Activated CD4-positive, alpha-beta T cell treated with anti-CD3 and anti-CD28 coated beads, Interleukin-2, Interleukin-4, amounts not matched to agents 100 ng/mL and 50 ng/mL, durations not matched to agents 16 hours and 8 hours (primary cell): ENCODE data around the gene ITM2B.
A peak's percentile ranks its signal among the peaks of the same experiment; 100 is the strongest.
"Not testable (repeated sequence)": the region's sequence is repeated elsewhere in the genome, so short reads cannot be mapped to it uniquely, and the experiment has no call there.

Experiments used
- DNase-seq: peaks from one replicate; pipeline ENCODE4 v3.0.0-alpha.2; 2020; ENCODE audit warnings: low spot score

Gene ITM2B

GRCh38 chr13:48224701-48225100 is 8.3 kb upstream of the ITM2B start:
- no peak for DNase-seq

- DNase-seq = no peak
These were observed 2.5 kb upstream of the ITM2B start for GRCh38 chr13:48230541-48230940.

DNA sequence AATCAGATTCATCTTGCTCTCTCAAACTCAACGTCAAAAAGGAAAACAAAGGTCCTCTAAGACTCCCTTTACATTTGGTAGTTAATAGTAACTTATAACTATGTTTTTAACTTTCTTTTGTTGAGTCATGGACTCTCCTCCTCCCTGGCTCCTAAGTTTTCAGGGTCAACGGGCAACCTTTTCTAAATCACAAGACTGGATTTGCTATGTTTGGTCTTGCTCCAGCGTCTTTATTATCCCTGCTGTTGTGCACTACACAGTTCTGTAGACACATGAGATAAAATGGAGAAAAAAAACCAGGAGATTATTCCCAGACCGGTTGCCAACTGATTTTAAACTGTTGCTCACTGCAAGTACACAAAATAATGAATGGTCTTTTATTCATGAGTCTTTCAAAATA is 1.9 kb upstream of the ITM2B start:
- no peak for DNase-seq

DNA sequence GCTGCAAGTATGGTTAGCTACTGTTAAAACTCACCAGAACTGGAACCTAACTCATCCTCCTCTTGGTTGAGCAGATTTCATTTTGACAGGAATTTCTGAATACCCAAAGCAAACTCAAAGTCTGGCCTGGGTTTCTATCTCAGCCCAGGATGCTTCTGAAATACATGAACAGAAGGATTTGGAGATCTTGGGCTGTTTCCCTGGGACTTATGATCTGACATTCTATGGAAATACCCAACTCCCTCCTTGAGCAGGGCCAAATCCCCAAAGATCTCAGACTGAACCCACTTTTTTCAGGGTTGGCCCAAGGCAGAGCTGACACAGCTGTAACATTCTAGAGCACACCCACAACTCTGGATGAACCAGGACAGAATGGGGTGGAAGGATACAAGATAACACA is 1.1 kb upstream of the ITM2B start:
- no peak for DNase-seq

DNA sequence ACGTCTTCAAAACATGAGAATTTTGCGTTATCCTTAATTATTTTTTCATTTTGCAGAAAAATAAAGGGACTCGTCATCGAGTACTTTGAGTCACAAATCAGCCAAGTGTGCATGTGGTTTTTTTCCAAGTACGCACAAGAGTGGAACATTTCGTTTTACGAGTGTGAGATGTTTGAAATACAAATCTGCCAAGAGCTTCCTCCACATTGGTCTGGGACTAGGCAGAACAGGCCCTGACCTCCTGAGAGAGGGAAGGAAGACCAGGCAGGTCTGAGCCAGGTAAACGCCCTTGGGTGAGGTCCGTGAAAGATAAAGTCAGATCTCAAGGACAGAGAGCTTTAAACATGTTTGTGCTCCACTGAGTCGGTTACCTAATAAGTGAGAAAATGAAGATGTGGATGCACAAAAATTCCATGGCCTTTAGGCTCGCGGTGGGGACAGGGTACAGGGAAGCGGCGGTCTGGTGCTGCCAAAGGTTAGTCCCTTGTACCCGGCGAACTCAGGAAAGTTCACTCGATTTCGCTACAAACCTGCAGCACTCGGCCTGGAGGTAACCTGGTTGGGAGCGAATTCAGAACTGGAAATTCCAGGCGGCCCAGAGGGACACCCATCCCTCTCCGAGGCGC is 473 bp upstream of the ITM2B start:
- no peak for DNase-seq

DNA sequence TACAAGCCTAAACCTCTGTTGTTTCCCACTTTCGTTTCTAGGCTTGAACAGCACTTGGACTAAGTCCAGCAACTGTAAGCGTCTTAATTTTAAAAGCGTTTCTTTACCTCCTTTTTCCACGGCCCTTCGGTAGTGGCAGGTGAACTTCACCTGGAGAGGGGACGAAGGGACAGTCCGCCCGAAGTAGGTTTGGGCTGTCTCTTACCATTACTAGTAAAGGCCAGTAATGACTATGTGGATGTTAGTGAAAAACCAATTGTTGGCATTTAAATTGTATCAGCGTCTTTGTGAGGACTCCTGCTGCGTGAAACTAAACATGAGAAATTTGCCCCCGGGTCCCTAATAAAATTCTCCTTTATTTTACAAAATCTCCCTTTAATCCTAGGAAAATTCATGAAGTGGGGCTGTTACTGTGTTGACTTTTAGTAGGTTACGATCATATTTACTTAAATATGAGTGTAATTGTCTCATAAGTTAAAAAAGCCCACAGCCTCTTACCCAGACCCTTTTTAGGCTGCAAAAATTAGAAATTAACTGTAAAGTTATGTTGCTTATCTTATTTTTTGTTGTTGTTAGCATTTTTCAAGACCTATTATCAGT is 983 bp downstream of the ITM2B start:
- DNase-seq = no peak

DNA sequence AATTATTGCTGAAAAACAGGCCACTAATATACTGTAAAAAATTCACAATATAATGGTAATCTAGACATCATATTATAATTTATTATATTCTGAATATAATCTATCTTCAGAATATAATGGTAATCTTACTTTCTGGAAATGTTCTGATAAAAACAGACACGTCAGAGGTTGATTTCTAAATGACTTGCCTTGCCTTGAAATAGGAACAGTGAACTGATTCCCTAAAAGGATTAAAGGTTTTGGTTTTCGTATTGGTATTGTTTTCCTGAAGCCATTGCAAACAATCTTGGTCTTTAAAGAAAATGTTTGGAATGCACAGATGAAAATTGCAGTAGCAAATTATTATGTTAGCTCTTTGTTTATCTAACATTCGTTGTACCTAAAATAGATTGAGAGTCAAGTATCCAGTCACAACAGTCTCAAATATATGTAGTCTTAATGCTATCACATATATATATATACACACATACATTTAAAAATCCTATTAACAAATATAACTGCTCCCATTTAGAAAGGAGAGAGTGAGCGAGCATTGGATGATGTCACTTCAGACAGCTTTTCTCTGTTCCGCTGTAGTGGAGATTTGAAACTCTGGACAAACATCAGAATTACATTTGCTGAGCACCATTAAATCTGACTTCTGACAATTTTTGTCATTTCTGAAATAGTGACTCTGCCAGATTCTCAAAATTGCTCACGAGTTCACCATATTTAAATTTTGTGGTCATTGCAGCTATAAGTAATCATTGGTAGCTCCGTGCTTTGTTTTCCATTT is 1.7 kb downstream of the ITM2B start:
- DNase-seq = peak; percentile 77

- DNase-seq = no peak
These were observed 2.5 kb downstream of the ITM2B start for GRCh38 chr13:48235341-48236135.

DNA sequence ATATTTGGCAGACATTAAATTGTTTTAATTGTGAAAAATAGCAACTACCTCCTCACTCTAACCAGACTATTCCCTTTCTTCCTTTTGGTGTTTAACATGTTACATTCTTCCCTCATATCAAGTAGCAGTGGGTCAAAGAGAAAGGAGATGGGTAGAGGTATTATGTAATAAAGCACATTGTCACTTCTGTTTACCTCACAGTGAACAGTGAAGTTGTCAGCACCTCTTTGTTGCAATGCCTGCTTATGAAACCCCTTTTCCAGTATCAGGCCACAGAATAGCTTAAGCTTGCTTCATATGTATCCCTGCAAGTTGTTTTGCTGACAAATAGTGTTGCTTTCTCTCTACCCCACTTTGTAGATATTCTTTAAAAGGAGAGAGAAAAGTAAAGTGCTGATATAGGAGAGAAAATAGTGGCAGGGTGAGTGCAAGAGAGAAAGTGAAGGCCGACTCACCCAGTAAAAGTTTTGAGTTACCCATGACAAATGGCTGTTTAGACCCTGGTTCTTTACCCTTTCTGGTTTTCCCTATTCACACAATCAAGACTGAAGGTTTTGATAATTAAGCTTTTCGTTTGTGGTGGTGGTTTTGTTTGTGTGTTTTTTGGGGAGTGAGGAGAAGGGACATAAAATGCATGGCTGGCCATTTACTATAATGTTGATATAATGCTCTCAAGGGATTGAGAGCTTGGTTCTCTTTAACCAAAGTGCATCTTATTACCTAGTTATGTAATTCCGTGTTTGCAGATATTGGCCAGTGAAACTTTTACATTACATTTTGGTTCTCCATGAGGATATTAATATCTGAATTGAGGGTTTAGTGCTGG is 3.7 kb downstream of the ITM2B start:
- no peak for DNase-seq

DNA sequence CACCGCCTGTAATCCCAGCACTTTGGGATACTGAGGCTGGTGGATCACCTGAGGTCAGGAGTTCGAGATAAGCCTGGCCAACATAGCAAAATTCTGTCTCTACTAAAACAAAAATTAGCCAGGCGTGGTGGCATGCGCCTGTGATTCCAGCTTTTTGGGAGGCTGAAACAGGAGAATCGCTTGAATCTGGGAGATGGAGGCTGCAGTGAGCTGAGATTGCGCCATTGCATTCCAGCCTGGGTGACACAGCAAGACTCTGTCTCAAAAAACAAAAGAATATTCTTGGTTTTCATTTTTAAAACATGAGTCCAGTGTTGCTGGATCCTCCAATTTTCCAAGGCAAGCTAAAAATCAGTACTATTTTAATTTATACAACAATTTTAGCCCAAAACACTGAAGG is 6.4 kb downstream of the ITM2B start:
- DNase-seq = not testable (repeated sequence)

- no peak for DNase-seq
These were observed 8.6 kb downstream of the ITM2B start for GRCh38 chr13:48241651-48242050.

GRCh38 chr13:48242677-48243076 is 9.7 kb downstream of the ITM2B start:
- DNase-seq = no peak

GRCh38 chr13:48244159-48244558 is 11.2 kb downstream of the ITM2B start:
- DNase-seq = no peak

- DNase-seq = no peak
These were observed 13.1 kb downstream of the ITM2B start for GRCh38 chr13:48246102-48246501.

- DNase-seq = no peak
These were observed 16.0 kb downstream of the ITM2B start for GRCh38 chr13:48249018-48249417.

DNA sequence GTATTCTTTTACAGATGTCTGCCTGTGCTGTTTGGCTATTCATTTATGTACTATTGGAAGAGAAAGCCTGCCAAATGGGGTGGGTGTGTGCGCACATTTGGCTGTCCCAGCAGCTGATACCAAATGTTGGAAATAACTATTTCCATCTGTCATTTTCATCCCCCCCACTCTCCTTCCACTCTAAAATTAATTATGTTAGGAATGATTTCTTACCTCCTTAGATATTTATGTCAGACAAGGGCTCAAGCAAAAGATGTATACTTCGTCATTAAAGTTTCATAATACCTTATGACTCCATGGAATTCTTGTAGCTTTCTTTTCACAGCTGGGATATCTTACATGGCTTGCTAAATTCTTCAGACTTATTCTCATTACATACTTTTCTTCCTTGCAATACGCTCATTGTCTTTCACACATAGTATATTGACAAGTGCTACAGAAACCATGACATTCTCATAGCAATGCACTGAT is 18.6 kb downstream of the ITM2B start:
- no peak for DNase-seq

- no peak for DNase-seq
These were observed 19.2 kb downstream of the ITM2B start for GRCh38 chr13:48252176-48252575.

DNA sequence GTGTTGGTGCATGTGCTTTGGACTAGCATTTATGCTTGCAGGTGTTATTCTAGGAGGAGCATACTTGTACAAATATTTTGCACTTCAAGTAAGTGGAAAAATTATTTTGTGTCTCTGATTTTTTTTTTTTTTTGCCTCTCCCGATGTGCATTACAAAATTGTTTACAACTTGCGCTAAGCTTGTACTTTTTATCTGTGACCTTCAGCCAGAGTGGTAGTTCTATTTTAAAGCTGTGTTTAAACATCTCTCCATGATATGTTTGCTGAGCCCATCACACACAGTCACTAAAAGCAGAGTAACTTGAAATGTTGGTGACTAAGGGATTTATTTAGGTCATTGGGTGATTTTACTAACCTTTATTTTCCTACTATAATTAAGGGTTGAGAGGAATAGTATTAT is 20.8 kb downstream of the ITM2B start:
- no peak for DNase-seq

- DNase-seq = no peak
These were observed 22.1 kb downstream of the ITM2B start for GRCh38 chr13:48255090-48255489.

DNA sequence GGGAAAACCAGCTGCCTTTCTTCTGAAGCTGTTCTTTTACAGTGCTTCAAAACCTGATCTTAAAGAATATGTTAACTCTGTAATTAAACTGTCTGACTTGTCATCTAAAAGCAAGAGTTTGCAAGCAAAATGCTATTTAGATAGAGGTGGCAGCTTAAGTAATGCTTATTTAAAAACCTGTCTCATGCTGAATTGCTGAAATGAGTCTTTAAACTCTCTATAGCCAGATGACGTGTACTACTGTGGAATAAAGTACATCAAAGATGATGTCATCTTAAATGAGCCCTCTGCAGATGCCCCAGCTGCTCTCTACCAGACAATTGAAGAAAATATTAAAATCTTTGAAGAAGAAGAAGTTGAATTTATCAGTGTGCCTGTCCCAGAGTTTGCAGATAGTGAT is 22.9 kb downstream of the ITM2B start:
- no peak for DNase-seq

- no peak for DNase-seq
These were observed 25.0 kb downstream of the ITM2B start for GRCh38 chr13:48258002-48258401.

DNA sequence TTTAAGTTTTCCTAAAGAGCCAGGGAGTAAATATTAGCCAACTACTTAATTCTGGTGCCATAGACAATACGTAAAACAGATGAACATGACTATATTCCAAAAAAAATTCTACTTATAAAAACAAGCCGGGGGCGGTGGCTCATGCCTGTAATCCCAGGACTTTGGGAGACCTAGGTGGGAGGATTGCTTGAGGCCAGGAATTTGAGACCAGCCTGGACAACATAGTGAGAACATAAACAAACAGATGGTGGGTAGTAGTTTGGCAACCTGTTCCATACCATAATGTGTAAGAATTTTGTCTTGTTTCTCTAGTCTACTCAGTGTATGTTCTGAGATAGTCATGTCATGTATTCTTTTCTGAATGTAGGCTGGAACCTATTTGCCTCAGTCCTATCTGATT is 25.4 kb downstream of the ITM2B start:
- DNase-seq = no peak
